ENCODE measurements around the gene LILRA6.
"Not testable (repeated sequence)": the region's sequence is repeated elsewhere in the genome, so short reads cannot be mapped to it uniquely, and the experiment has no call there.

LILRA6 gene

DNA sequence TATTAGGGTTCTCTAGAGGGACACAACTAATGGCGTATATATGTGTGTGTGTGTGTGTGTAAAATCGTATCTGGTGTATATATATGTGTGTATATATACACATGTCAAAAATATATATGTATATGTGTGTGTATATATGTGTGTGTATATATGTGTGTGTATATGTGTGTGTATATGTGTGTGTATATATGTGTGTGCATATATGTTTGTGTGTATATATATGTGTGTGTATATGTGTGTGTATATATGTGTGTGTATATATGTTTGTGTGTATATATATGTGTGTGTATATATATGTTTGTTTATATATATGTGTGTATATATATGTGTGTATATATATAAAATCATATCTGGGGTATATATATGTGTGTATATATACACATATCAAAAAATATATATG, 19.9 kb upstream of the LILRA6 start:
- no peak for DNase-seq

DNA sequence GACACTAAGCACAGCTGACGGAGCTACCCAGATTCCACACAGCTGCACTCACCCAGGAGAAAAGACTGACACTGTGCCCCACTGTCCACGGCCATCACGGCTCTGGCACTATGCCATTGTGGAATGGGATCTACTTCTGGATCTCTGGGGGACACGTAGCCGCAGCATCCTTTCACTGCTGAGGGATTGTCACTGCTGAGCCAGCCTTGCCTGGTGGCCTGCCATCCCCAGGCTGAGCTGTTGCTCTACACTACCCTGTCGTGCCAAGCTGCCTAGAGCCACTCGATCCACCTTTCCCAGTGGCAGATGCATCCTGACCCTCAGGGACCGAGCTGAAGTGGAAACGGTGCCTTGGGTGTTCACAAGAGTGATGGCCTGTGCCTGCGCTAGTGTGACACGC, 19.5 kb upstream of the LILRA6 start:
- no peak for DNase-seq

- DNase-seq: no peak
These were observed 14.5 kb upstream of the LILRA6 start, which contains the start of gene LILRB5 for GRCh38 chr19:54257116-54257480. Gene LILRB5, minus strand, starts transcription at chr19:54257273. Its CDS starts 80 bp downstream, at chr19:54257193.

GRCh38 chr19:54256250-54257115, 13.9 kb upstream of the LILRA6 start:
- no peak for DNase-seq

- DNase-seq: no peak
These were observed 12.7 kb upstream of the LILRA6 start for GRCh38 chr19:54255105-54255775.

GRCh38 chr19:54254195-54254906, 11.8 kb upstream of the LILRA6 start:
- no peak for DNase-seq

- DNase-seq: no peak
These were observed 11.0 kb upstream of the LILRA6 start for GRCh38 chr19:54253331-54254194.

- DNase-seq: no peak
These were observed 10.3 kb upstream of the LILRA6 start for GRCh38 chr19:54252845-54253244.

DNA sequence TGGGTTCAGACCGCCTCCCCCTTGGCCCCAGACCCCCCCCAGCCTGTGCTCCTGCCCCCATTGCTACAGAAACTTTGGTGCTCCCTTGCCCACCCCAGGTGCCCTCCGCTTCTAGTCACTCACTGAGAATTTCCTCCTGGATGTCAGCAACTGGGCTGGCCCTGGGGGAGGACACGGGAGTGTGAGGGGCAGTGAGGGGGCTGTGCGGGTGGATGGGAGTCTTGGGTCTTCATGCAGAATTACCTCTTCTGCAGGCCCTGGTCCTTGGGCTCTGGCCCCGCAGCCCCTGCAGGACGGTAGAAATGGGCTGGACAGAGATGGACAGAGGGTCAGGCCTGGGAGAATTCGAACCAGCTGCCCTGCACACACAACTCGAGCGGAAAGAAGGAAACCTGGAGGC, 9.7 kb upstream of the LILRA6 start:
- DNase-seq: no peak

DNA sequence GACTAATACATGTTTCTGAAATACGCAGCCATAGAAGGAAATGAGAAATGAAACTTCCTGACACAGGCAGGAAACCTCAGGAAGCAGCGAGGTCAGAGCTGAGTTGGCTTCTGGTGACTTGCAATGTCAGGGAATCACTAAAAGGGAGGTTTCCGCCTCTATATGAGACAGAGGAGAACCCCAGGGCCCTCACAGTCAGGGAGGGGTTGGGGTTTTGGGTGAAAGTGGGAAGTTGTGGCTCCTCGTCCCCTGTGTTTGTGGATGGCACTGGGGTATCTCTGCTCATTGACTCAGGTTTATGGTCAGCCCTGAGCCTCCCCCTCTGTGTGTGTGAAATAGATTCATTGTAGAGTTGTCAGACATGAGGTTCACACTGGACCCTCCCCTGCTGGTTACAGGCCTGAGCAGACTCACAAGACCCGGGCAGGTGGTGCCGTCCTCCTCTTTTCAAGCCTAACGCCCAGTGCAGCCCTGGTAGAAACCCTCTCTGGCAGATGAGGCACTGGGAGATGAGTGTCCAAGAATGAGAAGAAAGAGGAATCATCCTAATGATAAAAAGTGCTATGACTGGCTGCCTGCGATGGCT, 5.5 kb upstream of the LILRA6 start:
- peak; percentile 8 for DNase-seq

GRCh38 chr19:54247106-54247930, 4.7 kb upstream of the LILRA6 start:
- DNase-seq: no peak

DNA sequence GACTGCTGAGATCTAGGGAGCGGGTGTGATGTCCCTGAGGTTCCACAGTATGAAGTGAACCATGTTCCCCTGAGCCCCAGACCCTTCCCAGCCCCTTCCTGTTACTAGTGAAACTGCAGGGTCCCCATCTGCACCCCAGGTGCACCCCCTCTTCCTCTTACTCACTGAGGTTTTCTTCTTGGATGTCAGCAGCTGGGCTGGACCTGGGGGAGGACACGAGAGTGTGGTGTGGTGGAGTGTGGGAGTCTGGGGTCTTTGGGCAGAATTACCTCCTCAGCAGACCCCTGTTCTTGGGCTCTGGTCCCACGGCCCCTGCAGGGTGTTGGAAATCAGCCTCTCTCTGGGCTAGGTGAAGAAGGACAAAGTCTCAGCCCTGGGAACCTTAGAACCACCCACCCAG, 3.3 kb upstream of the LILRA6 start:
- DNase-seq: no peak

GRCh38 chr19:54243809-54244208, 1.2 kb upstream of the LILRA6 start:
- DNase-seq: not testable (repeated sequence)

- DNase-seq: not testable (repeated sequence)
These were observed 356 bp downstream of the LILRA6 start for GRCh38 chr19:54242234-54242633.

DNA sequence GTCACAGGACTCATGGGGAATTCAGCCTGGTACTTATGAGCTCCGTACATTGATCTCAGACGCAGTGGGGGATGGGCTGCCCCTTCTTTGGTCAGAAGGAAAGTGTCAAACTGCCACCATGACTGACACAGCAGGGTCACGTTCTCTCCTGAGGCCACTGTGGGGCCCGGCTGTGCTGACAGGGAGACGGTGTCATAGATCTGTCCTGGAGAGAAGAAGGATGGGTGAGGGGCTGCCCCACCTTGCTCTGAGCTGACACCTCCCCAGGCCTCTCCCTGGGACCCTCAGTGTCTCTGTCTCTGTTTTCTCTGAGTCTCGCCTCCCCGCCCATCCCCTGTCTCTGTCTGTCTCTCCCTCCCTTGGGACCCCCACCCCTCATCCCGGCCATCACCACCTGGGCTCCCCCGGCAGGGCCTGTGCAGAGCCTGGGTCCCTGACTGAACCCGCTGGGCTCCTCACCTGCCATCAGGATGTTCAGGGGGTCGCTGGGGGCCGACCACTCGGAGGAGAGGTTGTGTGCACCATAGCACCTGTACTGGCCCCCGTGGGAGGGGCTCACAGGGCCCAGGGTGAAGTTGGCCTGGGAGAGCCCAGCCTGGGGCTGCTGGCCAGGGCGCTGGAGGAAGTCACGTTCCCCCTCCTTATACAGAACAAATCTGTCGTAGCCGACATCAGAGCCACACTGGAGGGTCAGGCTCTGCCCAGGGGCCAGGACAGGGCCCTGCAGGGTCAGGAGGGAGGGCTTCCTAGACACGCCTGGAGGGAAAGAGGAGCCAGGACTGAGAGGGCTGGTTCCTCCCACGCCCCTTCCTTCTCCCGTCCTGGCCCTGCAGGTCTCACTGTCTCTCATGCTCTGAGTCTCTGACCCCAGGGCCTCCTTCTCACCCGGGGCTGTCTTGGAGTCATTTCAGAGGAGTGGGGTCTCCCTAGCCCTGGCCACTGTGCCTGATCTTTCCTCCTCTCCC, 1.9 kb downstream of the LILRA6 start:
- DNase-seq: not testable (repeated sequence)

DNA sequence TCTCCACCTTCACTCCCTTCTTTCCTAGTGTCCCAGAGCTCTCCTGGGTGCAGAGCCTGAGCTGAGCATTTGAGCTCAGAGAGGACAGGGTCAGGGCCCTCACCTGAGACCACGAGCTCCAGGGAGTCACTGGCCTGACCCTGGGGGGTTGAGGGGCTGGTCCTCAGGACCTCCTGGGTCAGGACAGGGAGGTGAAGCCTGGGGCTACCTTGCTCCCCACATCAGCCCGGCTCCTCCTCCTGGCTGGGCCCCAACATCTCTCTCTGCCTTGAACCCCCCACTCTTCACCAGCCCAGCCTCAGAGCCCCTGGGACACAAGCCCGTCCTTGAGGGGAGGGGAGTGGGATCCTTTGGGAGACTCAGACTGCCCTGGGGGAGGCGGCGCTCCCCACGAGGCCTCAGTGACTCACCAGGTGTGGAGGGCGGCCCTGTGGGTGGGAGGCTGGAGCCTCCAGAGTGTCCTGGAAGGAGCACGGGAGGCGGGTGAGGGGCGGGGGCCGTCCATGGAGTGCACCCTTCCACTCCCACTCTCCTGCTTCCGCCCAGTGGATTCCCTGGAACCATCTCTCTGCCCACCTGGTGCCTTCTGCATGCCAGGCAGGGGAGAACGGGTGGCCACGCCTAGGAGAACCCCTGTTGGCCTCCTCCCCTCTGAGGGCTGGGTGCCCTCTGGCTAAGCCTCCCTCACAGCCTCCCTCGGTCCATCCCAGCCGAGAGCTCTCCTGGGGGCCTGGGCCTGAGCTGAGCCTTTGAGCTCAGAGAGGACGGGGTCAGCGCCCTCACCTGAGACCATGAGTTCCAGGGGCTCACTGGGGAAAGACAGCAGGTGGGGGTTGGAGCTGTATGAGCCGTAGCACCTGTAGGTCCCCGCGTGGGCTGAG, 2.9 kb downstream of the LILRA6 start:
- DNase-seq: not testable (repeated sequence)

DNA sequence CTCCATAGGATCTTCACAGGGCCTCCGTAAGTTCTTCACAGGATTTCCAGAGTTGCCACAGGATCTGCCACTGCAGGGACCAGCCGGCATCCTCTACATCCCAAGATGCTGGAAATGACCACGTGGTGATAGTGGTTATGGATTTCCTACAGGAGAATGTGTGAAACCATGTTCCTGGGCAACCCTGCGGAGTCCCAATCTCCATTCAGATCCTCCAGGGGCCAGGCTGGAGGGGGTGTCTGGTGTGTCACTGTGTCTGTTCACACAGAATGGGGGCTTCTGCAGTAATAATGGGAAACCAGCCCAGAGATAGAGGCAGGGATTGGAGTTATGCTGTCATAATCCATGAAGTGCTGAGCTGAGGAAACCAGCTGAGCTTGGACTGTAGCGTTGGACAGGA, 8.6 kb downstream of the LILRA6 start:
- DNase-seq: no peak

- peak; percentile 71 for DNase-seq
These were observed 11.3 kb downstream of the LILRA6 start for GRCh38 chr19:54231077-54231931.
